Smooth muscle cell (in vitro differentiated cells): Measurements from ENCODE around the gene TSPEAR. TPM values are rescaled to one million over a fixed set of nuclear protein-coding genes. Genes with fewer than 3 reads are reported as not detected.

Experiments
- DNase-seq: peaks from one replicate; lab custom pipeline; 2025; ENCODE audit not compliant: unreplicated experiment; lab: John Stamatoyannopoulos, UW
- H2AFZ ChIP-seq: fragments of 200-600 bp; sonication (generic); 2 replicates; pipeline ENCODE4 v1.6.0; 2016; ENCODE audit warnings: antibody characterized with exemption, low read depth, mild to moderate bottlenecking
- H3F3A ChIP-seq: fragments of 200-600 bp; sonication (generic); 2 replicates; pipeline ENCODE4 v1.6.0; 2017; ENCODE audit warnings: antibody characterized with exemption, low read depth
- H3K27ac ChIP-seq: fragments of 200-600 bp; sonication (generic); 2 replicates; pipeline ENCODE4 v1.5.1; 2016; ENCODE audit warnings: low read depth, mild to moderate bottlenecking
- H3K27me3 ChIP-seq: fragments of 200-600 bp; sonication (generic); 2 replicates; pipeline ENCODE4 v1.6.1; 2016; ENCODE audit warnings: low read depth, mild to moderate bottlenecking
- H3K36me3 ChIP-seq: fragments of 200-600 bp; sonication (generic); 2 replicates; pipeline ENCODE4 v1.5.1; 2016; ENCODE audit warnings: low read depth
- H3K4me1 ChIP-seq: fragments of 200-600 bp; sonication (generic); 2 replicates; pipeline ENCODE4 v1.5.1; 2016; ENCODE audit warnings: low read depth
- H3K4me2 ChIP-seq: fragments of 200-600 bp; sonication (generic); 2 replicates; pipeline ENCODE4 v1.6.0; 2016; ENCODE audit warnings: mild to moderate bottlenecking
- H3K4me3 ChIP-seq: fragments of 200-600 bp; sonication (generic); 2 replicates; pipeline ENCODE4 v1.5.1; 2016; ENCODE audit warnings: mild to moderate bottlenecking
- H3K79me2 ChIP-seq: fragments of 200-600 bp; sonication (generic); 2 replicates; pipeline ENCODE4 v1.6.0; 2016; ENCODE audit warnings: low read depth, mild to moderate bottlenecking
- H3K9ac ChIP-seq: fragments of 200-600 bp; sonication (generic); 2 replicates; pipeline ENCODE4 v1.6.0; 2016; ENCODE audit warnings: low read depth
- H3K9me3 ChIP-seq: fragments of 200-600 bp; sonication (generic); replicated peaks from 2 replicates; pipeline ENCODE4 v1.5.1; 2016; ENCODE audit warnings: low read depth
- H4K20me1 ChIP-seq: fragments of 200-600 bp; sonication (generic); 2 replicates; pipeline ENCODE4 v1.6.0; 2016; ENCODE audit warnings: low read depth
- CTCF ChIP-seq: fragments of 200-600 bp; sonication (generic); IDR thresholded peaks from 2 replicates; pipeline ENCODE4 v1.5.1; 2017; ENCODE audit warnings: borderline replicate concordance, mild to moderate bottlenecking, antibody characterized with exemption; ENCODE audit not compliant: insufficient read depth, poor library complexity, severe bottlenecking
- WGBS: methylation state at CpG from one replicate; pipeline ENCODE4 v1.1.7; 2016; ENCODE audit warnings: low lambda C conversion rate; 5-methylcytosine and 5-hydroxymethylcytosine counted together
- polyA plus RNA-seq: library from polyadenylated mRNA; unstranded; fragments of >200 nt; fragmentation: Nextera tagmentation; extraction: Ambion mirVana; gene quantifications from 2 replicates; pipeline ENCODE4 v1.2.1, GENCODE V29; 2016
- total RNA-seq: library from RNA; depleted of rRNA; stranded (reverse); fragments of >200 nt; gene quantifications from 2 replicates; pipeline ENCODE4 v1.2.3, GENCODE V29; 2014

The TSPEAR gene
- total and polyA plus RNA-seq, 2 experiments from 2014 or later, result 0.71 TPM; not detected in 1

GRCh38 chr21:44572959-44573583 is 138.3 kb downstream of the TSPEAR start:
- Histone ChIP-seq H4K20me1 (no peaks in the 10 kb centered on the region), H3K4me3 (no peak overlapping the region), H3K27me3 (no peaks in the 10 kb centered on the region), H3K4me2 (no peak overlapping the region), H3K4me1 (no peaks in the 10 kb centered on the region), H3F3A (no peaks in the 10 kb centered on the region), H2AFZ (no peak overlapping the region), H3K27ac (no peak overlapping the region), H3K9ac (no peak overlapping the region), H3K36me3 (no peaks in the 10 kb centered on the region), H3K79me2 (no peaks in the 10 kb centered on the region), H3K9me3 (peaks cover 8% of the 10 kb centered on the region)
- WGBS, result 89% methylated on average over 15 of the region's 15 CpGs
- DNase-seq, result no peak
- no peak for TF ChIP-seq CTCF

DNA sequence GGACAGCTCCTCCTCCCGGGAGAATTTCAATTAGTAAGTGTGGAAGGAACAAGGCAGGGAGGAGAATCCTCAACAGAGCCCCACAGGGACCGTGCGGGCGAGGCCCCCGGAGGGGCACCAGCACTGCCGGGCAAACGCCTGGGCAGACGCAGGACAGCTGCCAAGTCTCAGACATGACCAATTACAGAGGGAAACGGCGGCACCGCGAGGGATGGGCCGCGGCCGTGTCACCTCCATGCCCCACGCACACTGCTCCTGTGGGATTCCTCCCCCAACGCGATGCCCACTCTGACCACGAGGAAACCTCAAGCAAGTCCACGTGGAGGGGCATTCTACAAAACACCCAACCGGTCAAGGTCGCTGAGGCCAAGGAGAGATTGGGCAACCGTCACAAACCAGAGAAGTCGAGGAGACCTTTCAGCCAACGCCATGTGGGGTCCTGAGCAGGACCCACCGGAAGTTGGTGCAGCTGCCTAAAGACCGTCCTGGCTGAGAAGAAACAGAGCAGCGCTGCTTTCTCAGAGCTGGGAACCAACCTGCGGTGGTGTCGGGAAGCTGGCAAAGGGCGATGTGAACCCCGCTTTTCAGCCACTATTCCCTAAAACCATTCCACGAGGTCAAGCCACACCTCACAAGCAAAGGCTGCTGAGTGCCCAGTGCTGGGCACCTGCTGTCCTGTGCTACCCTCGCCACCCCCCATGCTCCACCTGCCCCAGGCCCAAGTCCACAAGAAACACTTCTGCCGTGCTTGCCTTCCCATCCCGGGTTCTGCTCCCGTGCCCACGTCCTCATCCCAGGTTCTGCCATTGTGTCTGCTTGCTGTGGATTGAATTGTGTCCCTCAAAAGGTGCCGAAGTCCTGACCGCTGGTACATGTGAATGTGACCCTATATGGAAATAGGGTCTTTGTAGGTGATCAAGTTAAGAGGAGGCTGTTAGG is 139.3 kb downstream of the TSPEAR start:
- H3K27me3 ChIP-seq, result no peaks in the 10 kb centered on the region
- no peaks in the 10 kb centered on the region for H3K36me3 ChIP-seq
- H3K79me2 ChIP-seq, result no peaks in the 10 kb centered on the region
- no peak overlapping the region for H3K4me3 ChIP-seq
- 93% methylated on average over 40 of the region's 40 CpGs for WGBS
- H4K20me1 ChIP-seq, result no peaks in the 10 kb centered on the region
- H3K4me1 ChIP-seq, result no peaks in the 10 kb centered on the region
- DNase-seq, result no peak
- no peak overlapping the region for H2AFZ ChIP-seq
- no peak overlapping the region for H3K4me2 ChIP-seq
- no peak overlapping the region for H3K9ac ChIP-seq
- TF ChIP-seq CTCF, result no peak
- no peaks in the 10 kb centered on the region for H3F3A ChIP-seq
- peaks cover 5% of the 10 kb centered on the region for H3K9me3 ChIP-seq
- no peak overlapping the region for H3K27ac ChIP-seq

DNA sequence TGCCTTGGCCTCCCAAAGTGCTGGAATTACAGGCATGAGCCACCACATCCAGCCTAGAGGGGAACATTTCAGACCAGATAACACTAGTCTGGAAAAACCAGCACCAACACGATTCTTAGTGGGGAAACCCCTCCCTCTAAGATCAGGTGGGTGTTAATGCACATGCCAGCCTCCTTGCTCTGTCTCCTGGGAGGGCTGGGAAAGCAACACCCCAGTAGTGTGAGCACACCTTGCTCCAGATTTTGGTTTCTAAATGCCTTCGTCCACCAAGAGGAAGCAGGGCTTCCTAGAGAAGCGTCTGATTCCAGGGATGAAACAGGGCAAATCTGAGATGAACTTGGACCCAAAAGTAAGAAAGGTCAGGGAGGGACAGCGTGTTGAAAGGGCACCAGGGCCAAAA is 140.1 kb downstream of the TSPEAR start:
- Histone ChIP-seq H3K27ac (no peak overlapping the region), H3F3A (no peaks in the 10 kb centered on the region), H4K20me1 (no peaks in the 10 kb centered on the region), H3K4me2 (no peak overlapping the region), H3K9ac (no peak overlapping the region), H3K9me3 (no peaks in the 10 kb centered on the region), H3K79me2 (no peaks in the 10 kb centered on the region), H2AFZ (no peak overlapping the region), H3K4me1 (no peaks in the 10 kb centered on the region), H3K27me3 (no peaks in the 10 kb centered on the region), H3K36me3 (no peaks in the 10 kb centered on the region), H3K4me3 (no peak overlapping the region)
- 69% methylated on average over 4 of the region's 4 CpGs for WGBS
- no peak for DNase-seq
- no peak for TF ChIP-seq CTCF
